HG02588 (cell line): ENCODE results near the gene CEP76.
A peak's percentile ranks its signal among the peaks of the same experiment; 100 is the strongest.

Source experiments
- ATAC-seq: cut with Tn5 transposase; IDR thresholded peaks from one replicate; pipeline ENCODE4 v1.9.1; 2021; ENCODE audit warnings: mild to moderate bottlenecking, moderate library complexity; ENCODE audit not compliant: unreplicated experiment

The CEP76 gene

DNA sequence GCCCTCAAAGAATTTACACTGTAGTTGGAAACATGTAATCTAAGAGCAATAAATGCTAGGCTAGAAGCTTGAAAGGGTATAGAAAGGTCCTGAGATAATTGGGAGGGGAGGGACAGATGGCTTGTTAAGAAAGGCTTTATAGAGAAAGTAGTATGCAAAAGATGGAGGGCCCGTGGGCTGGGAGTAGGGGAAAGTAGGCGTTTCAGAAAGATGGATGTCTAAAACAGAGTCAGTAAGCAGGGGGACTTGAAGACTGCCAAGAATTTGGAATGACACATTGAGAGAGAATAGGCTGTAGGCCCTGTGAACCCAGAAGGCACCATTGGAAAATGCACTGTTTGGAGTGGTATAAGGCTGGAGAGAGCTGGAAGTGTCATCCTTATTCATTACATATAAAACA is 1.1 kb upstream of the CEP76 start:
- ATAC-seq: no peak

DNA sequence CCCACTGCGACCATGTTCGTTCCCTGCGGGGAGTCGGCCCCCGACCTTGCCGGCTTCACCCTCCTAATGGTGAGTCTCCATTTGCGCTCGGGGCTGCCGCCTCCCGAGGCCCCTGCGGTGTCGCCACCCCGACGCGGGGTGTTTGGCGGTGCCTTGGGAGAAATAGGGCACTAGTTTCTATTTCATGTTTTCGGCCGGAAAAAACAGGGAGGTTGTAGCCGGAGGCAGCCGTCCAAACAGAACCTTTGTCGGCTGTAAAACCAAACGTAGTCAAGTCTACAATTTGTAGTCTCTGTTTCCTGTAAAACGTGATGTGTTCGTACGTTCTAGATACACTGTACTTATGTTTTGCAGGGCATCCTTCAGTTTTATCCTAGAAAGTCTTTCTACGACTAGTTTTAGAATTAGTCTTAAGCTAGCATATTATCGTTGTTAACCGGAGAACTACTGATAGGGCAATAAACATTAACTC is 609 bp upstream of the CEP76 start:
- no peak for ATAC-seq

DNA sequence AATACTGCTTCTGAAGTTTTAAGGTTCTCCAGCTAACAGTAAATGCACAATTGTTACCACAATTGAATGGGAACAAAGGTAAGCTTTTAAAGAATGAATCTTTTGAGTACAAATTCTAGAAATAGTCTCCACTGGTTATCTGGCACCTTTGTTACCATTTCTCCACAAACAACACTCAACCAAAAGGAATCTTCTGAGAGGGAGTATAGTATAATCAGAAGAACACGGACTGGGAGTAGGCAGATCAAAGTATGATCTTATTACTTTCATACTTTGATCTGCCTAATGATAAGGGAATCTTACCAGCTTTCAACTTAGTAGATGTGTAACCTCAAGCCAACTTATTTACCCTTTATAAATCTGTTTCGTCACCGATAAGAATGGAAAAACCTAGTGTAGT is 1.4 kb downstream of the CEP76 start:
- ATAC-seq: no peak

DNA sequence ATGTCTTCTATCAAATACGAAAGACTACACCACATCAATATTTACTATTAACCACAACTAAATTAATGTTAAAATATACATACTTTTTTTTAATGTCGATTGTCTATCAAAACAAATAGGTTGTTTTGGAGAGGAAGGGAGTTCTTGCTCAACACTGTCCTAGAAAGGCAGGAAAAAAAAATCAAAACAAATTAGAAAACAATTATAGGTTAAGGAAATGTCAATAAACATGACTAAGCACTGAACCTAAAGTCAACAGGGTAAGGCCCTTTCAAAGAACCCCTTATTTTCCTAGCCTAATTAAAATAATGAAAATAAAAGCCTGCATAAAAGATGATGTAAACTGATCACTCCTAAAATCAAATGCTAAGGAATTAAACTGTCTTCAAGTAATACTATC is 2.8 kb downstream of the CEP76 start:
- ATAC-seq: no peak

DNA sequence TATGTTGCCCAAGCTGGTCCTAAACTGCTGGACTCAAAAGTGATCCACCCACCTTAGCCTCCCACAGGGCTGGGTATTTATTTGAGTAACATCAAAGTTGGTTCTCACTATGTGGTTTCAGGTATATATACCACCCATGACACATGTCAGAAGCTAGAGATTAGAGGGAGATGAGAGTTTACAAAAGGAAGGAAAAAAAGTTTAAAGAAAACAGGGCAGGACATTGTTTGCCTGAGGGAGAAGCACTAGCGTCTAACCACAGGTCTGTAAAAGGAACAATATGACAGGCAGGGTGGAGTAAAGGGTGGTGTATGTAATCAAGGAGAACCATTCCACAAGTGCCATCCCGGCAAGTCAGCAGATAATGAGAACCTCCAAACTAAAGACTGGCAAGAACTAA is 8.5 kb downstream of the CEP76 start:
- ATAC-seq: no peak

DNA sequence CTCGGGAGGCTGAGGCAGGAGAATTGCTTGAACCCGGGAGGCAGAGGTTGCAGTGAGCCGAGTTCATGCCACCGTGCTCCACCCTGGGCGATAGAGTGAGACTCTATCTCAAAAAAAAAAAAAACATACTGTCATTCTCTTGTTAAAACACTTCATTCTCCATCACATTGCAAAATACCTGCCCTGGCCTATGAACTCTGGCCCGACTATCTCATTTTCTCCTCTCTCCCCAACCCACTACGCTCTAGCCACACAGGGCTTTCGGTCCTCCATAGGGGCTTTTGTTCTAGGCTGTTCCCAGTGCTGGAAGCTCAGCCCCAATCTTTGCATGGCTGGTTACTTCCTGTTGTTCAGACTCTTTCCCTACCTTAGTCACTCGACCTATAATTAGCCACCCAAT is 10.3 kb downstream of the CEP76 start:
- no peak for ATAC-seq

DNA sequence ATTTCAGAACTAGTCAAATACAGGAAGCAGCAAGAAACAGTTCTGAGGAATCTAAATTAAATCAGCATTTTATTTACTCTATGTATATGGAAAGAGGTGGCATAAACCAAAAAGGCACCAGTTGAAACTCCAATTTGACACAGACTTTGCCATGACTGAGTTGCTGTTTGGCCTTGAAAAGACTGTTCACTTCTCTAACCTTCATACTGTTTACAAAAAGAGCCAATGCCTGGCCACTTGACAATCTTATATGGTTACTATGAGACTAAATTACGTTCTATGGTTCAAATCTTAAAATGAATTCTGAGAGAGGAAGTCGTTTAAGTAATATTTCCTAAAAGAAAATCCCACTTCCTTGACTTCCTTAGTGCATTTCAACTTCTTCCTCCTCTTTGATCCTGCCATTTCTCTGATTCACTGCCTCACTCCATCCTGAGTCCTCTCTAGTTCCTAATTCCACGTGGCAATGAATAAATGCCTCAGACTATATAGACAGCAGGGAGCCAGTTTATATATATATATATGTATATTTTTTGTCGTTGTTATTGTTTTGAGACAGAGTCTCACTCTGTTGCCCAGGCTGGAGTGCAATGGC is 13.2 kb downstream of the CEP76 start:
- no peak for ATAC-seq

DNA sequence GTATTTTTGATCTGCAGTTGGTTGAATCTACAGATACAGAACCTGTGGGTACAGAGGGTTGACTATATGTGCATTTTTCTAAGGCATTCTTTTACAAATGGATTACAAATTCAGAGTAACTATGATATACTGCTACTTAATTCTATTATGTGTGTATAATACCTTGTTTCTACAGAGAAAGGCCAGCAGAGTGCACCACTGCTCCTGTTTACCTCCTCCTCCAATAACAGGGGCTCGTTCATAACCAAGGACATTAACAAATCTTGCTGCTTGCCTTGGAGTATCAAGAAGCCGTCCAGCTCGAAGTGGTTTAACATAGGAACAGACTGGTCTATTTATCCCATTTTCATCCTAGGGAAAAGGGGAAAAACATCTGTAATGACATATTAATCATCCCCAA is 16.4 kb downstream of the CEP76 start:
- no peak for ATAC-seq

DNA sequence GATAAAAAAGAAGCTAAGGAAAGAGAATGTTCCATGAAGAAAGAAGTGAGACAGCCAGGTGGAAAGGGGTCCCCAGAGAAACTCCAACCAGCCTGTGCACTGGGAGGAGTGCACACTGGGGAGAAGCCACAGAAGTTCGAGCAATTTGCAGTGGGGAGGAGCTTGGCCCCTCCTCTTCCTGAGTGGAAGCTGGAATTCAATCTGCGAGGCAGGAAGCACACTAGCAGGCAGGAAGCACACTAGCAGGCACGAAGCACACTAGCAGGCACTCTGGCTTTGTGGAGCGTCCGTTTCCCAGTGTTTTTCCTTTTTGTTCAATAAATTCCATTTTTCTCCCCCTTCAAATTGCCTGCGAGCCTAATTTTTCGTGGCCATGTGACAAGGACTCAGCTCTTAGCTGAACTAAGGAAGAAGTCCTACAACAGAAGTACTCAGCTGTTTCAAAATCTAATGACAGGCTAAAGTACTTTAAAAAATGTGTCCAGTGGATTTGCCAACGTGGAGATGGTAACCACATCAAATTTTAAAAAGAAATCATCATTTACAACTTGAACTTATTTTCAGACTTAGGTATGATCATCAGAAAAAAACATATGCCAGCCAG is 23.2 kb downstream of the CEP76 start:
- no peak for ATAC-seq

DNA sequence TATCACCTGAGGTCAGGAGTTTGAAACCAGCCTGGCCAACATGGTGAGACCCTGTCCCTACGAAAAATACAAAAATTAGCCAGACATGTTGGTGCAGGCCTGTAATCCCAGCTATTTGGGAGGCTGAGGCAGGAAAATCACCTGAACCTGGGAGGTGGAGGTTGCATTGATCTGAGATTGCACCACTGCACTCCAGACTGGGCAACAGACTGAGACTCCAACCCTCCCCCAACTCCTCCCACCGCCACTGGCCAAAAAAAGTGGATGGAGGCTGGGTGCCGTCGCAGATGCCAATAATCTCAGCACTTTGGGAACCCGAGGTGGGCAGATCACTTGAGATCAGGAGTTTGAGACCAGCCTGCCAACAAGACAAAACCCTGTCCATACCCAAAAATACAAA is 34.5 kb downstream of the CEP76 start:
- ATAC-seq: no peak

DNA sequence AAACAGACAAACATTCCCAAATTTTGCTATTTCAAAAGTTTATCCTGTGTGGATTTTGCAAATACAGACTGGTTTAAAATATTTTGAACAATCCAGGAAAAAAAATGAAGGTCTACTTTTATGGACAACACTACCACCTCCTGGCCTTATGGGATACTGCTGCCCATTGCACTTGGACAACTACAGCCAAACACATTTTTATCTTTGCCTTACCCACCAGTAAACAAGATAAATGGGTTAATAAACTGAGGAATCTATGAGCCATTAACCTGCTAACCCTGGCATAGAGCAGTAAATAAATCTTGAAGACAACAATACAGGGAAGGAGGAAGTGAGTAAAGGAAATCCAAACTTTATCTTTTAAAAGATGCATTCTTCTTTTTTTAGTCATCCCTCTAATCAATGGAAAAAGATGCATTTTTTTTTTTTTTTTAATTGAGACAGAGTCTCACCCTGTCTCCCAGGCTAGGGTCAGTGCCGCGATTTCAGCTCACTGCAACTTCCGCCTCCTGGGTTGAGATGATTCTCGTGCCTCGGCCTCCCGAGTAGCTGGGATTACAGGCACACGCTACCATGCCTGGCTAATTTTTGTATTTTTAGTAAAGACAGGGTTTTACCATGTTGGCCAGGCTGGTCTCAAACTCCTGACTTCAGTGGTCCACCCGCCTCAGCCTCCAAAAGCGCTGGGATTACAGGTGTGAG is 42.5 kb downstream of the CEP76 start:
- ATAC-seq: no peak

DNA sequence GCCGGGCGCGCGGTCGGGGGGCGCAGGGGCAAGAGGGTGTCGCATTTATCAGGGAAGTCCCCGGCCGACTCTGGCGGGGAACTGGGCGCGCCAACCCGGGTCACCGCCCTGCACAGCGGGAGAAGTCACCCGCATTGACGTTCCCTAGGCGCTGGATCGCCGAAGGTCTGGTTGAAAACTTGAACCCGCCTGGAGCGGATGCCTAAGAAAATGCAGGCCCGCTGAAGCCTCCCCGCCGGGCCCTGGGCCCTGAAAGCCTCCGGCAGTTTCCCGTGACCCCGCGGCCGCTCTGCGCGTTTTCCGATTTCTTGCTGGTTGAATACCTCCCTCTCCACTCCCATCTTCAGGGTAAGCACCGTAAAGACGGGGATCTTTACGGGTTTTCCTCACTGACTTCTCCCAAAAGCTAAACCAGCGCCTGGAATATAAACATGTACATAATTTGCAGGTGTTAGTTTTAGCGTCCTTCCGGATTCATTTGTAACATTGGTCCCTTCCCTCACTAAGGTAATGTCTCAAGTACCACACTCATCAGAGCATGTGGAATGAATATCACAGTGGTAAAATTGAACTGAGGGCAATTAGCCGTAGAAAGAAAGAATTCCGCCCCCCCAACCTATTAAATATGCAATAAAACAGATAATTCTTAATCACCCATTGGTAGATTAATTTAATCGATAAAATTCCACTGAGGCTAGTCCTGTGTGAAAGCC is 43.9 kb downstream of the CEP76 start:
- no peak for ATAC-seq

DNA sequence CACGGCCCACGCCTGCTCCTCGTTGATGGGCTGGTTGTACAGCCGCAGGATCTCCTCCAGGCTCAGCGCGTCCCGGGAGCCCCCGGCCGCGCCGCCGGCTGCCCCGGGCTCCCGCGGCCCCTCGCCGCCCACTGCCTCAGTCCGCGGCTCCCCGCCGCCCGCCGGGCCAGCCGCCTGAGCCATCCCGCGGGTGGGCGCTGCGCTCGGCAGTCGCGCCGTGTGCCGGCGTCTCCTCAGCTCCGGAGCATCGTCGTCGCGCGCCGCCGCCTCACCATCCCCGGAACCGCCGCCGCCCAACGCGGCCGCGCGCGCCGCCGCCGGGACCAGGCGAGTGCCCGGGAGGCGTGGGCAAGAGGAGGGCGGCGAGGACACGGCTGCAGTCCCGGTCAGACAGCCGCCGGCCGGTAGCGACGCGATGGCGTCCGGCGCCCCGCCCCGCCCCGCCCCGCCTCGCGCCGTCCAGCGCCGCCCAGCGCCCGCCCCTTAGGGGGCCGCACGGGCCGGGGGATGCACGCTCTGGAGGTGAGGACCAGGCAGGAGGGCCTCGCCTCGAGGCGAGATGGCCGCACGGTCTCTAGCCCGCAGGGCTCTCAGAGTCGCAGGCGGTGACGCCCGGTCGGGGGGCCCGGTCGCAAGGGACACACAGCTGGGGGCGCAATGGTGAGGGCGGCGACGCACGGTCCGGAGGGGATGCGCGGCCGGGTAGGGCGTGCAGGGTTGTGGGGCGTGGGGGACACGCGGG is 44.7 kb downstream of the CEP76 start, which contains the start of gene SPIRE1:
TSS of gene SPIRE1 (minus strand) at position 424 of the 742 bp plus-strand sequence. CDS start at position 183, 241 bp downstream.
- peak; percentile 74 for ATAC-seq

DNA sequence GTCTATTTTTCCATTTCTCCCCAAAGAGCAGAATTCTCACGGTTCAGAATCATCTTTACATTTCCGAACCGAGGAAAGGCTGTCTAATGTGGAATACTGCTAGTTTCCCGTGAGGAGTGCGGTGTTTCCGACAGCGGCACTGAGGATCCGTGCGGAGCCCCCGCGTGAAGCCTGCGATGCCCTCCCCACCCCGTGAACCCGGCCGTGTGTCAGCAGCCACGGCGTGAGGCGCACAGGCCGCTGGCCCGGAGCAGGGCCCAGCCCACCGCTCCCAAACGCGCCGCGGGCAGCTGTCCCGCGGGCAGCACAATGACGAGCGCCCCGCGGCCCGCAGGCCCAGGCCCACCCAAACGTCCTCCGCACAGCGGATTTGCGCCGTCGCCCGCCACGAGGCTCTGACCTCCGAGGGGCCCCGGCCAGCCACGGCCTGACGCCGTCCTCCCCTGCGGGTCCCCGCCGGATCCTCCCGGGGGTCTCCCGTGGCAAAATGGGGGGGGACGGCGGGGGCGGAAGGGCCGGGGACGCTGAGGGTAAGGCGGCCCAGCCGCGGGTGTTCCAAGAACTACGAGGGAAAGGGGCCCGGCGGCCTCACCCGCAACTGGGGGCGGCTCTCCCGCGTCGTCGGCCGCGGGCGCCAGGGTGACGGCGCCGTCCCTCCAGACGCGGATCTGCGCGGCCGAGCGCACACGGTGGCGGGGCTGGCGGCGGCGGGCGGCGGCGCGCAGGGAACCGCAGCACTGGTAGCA is 45.4 kb downstream of the CEP76 start:
- peak; percentile 42 for ATAC-seq

DNA sequence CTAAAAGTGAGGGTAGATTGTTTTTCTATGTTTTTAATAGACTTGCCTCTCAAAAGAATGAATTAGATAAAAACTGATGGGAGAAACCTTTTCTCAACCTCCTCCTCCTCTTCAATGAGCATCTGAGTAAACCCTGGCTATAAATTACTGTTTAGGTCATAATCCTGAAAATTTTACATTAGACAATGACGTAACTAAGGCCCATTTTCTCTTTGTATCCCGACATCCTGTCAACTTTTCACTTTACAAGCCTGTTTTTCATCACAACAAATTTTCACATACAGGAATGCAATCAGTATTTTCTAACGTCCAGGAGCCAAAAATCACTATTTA is 46.0 kb downstream of the CEP76 start:
- no peak for ATAC-seq

DNA sequence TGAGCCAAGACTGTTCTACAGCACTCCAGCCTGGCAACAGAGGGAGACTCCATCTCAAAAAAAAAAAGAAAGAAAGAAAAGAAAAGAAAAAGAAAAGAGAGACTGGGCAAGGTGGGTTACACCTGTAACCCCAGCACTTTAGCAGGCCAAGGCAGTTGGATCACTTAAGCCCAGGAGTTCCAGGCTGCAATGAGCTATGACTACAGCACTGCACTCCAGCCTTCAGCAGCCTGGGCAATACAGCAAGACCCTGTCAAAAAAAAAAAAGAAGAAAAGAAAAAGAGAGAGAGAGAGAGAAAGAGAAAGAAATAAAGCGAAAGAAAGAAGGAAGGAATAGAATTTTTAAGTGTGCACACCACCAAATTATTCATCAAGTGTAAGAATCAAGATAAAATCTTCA is 47.6 kb downstream of the CEP76 start:
- ATAC-seq: no peak

DNA sequence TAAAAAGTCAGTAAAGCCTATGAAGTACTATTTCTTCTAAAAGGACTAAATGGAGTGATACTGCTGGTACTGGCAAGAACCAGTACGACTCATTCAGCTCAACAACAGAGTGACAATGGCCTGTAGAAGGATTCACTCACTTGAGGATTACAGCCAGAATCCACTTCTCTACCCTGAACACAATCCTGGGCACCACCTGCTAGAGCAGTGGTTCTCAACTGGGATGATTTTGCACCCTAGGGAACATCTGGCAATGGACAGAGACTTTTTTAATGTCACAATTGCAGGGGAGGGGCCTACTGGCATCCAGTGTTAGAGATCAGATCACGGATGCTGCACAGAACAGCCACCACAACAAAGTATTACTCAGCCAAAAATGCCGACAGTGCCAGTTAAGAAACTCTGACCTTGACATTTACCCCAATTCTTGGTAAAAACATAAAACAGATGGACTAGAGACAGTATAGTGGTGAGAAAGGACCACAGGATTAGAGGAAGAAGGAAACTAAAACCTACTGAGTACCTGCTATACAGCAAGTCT is 49.6 kb downstream of the CEP76 start:
- no peak for ATAC-seq

DNA sequence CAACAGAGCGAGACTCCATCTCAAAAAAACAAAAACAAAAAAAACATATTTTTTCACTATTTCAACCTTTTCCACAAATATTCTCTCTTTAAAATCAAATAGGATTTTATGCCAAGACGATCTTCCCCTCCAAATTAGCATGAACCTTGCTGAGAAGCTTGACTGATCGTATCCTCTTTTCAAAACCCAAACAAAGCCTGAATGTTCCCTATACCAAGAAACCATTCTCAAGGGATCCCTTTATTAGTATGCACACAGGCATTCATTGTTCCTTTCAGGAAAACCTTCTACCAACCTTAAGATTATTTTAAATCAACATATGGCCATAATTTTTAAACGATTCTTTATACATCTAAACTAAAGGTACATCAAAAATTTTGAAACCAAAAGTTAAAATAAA is 50.9 kb downstream of the CEP76 start:
- no peak for ATAC-seq

DNA sequence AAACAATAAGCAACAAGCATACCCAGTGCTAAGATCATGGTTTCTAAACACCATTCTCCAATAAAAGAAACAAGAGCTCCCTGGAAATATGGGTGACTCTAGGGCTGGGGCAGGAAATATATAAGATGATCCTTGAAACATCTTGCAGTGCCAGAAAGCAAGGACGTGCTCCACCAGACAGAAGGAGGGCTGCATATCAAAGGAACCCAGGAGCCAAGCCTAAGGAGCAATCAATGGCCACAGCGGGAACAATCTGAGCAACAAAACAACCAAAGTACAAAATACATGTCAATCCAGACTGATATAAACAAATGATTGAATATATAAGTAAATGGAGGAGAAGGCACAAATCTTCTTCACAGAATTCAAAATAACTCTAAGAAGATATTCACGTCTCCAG is 54.8 kb downstream of the CEP76 start:
- ATAC-seq: no peak

DNA sequence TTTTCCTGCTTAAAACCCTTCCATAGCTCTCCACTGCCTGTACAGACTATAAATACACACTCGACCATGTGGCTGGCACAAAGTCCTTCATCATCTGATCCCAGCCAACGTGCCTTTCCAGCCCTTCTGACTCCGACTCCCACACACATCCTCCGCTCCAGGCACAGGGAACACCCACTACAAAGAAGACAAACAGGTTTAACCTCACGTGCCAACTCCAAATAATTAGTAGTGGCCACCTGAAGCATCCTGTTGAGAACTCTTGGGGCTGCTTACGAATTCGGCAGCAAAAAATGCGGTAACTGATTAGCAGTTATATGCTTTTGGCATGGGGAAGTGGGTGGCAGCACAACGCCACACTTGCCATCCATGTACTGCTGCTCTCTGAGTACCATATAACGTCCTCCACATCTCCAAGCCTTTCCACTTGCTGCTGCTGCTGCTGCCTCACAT is 56.7 kb downstream of the CEP76 start:
- ATAC-seq: no peak
